Peyer's patch (tissue), 4 donors: ENCODE data around the gene CELSR2.

Experiments used
- CTCF ChIP-seq, 6 experiments: fragments of 450-650 bp in 4 of 6; fragments of 200-600 bp in 2 of 6; sonication (generic) in 1 of 6; IDR thresholded peaks; one replicate each; pipeline ENCODE4 v1.5.1; 2017 to 2019; ENCODE audit warnings: antibody characterized with exemption in 6 of 6, mild to moderate bottlenecking in 3 of 6, moderate library complexity in 1 of 6
- POLR2A ChIP-seq, 2 donors: fragments of 450-650 bp; IDR thresholded peaks; one replicate each; pipeline ENCODE4 v1.5.1; 2017; ENCODE audit warnings: antibody characterized with exemption in 2 of 2, mild to moderate bottlenecking in 2 of 2, moderate library complexity in 2 of 2

GRCh38 chr1:109262231-109263055 is 13.1 kb downstream of the CELSR2 start:
- TF ChIP-seq CTCF (IDR thresholded peaks at IDR 0.05): no peak
- TF ChIP-seq POLR2A (IDR thresholded peaks at IDR 0.05): no peak
